H1 (cell line): Measurements from ENCODE around the gene PRR5L.

Experiments used
- CEBPB ChIP-seq: IDR thresholded peaks from 2 replicates; pipeline ENCODE4 v1.6.1; 2012; ENCODE audit warnings: low read depth, low read length
- EZH2 ChIP-seq: fragments of 200-600 bp; sonication (generic); IDR thresholded peaks from 2 replicates; pipeline ENCODE4 v1.7.1; 2012; ENCODE audit warnings: low read depth, mild to moderate bottlenecking, moderate library complexity, low read length, inconsistent platforms; ENCODE audit not compliant: severe bottlenecking
- FOSL1 ChIP-seq: IDR thresholded peaks from 2 replicates; pipeline ENCODE4 v1.6.1; 2011; ENCODE audit warnings: mild to moderate bottlenecking, low read depth, low read length, moderate library complexity; ENCODE audit not compliant: insufficient read depth
- MAX ChIP-seq: IDR thresholded peaks from 2 replicates; pipeline ENCODE4 v1.6.1; 2012; ENCODE audit warnings: inconsistent platforms
- POLR2AphosphoS5 ChIP-seq: IDR thresholded peaks from 2 replicates; pipeline ENCODE4 v1.6.1; 2011; ENCODE audit warnings: low read depth, low read length
- RAD21 ChIP-seq, 2 experiments: IDR thresholded peaks in 1 of 2; conservative IDR thresholded peaks in 1 of 2; 2 replicates each; pipeline ENCODE4 v1.6.1; 2011; ENCODE audit warnings: low read depth in 2 of 2, low read length in 2 of 2, improper control_type of control experiment in 1 of 2, inconsistent platforms in 1 of 2, mild to moderate bottlenecking in 1 of 2, moderate library complexity in 1 of 2
- RXRA ChIP-seq: IDR thresholded peaks from 2 replicates; pipeline ENCODE4 v1.6.1; 2011; ENCODE audit warnings: low read depth, mild to moderate bottlenecking, low read length, moderate library complexity; ENCODE audit not compliant: insufficient read depth
- SP4 ChIP-seq: IDR thresholded peaks from 2 replicates; pipeline ENCODE4 v1.6.1; 2012; ENCODE audit warnings: low read length, inconsistent platforms
- TF ChIP-seq, protein P1 (sequence below), 3 experiments: IDR thresholded peaks; 1 replicate in 2 of 3; 2 replicates in 1 of 3; pipeline versions ENCODE4 v1.5.1 to v1.6.1; 2011; ENCODE audit warnings: low read length in 3 of 3, mild to moderate bottlenecking in 3 of 3, inconsistent platforms in 2 of 3, low read depth in 1 of 3, moderate library complexity in 1 of 3; ENCODE audit not compliant: insufficient read depth in 1 of 3; ENCODE audit errors: control extremely low read depth in 1 of 3

DNA sequence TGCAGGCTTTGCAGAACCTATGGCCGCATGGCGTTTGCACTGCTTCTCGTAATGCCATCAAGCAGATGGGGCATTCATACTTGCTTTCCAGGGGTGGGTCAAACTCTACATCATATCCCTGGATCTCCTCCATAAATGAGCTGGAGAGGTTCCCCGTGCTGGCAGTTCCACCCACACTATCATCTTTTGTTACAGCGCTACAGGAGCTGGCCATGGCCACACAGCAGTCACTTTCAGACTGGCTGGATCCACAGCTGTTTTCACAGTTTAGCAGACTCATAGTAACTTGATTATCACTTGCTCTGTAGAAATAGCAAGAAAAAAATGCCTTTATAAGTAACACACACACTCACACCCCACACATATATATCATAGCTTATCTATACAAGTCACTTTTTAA, 205.1 kb downstream of the PRR5L start:
- TF ChIP-seq SP4: no peak
- no peak for TF ChIP-seq RAD21 (IDR thresholded peaks at IDR 0.05 in 1 of 2, conservative IDR thresholded peaks at IDR 0.05 in 1 of 2; ENCODE audit: low read depth in 2 of 2, low read length in 2 of 2)
- TF ChIP-seq, protein P1, sequence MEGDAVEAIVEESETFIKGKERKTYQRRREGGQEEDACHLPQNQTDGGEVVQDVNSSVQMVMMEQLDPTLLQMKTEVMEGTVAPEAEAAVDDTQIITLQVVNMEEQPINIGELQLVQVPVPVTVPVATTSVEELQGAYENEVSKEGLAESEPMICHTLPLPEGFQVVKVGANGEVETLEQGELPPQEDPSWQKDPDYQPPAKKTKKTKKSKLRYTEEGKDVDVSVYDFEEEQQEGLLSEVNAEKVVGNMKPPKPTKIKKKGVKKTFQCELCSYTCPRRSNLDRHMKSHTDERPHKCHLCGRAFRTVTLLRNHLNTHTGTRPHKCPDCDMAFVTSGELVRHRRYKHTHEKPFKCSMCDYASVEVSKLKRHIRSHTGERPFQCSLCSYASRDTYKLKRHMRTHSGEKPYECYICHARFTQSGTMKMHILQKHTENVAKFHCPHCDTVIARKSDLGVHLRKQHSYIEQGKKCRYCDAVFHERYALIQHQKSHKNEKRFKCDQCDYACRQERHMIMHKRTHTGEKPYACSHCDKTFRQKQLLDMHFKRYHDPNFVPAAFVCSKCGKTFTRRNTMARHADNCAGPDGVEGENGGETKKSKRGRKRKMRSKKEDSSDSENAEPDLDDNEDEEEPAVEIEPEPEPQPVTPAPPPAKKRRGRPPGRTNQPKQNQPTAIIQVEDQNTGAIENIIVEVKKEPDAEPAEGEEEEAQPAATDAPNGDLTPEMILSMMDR (IDR thresholded peaks at IDR 0.05; ENCODE audit: control extremely low read depth in 1 of 3, insufficient read depth in 1 of 3, low read depth in 1 of 3, low read length in 3 of 3): no peak
- TF ChIP-seq EZH2: no peak
- no peak for TF ChIP-seq POLR2AphosphoS5
- no peak for TF ChIP-seq RXRA
- TF ChIP-seq MAX: no peak
- no peak for TF ChIP-seq CEBPB
- TF ChIP-seq FOSL1: no peak
